ENCODE results near the gene ASB10.

GRCh38 chr7:151137076-151137675 is 49.9 kb downstream of the ASB10 start:
- TF ChIP-seq MAX (IDR thresholded peaks at IDR 0.05) (no peak), NR3C1 (IDR thresholded peaks at IDR 0.05) (no peak)

All from A549 (cell line).